PC-9 (cell line): ENCODE measurements around the gene SLIT1. TPM values are rescaled to one million over a fixed set of nuclear protein-coding genes. Genes with fewer than 3 reads are reported as not detected.
A peak's percentile ranks its signal among the peaks of the same experiment; 100 is the strongest.

Source experiments
- Bru-seq: library from RNA; stranded (reverse); fragments of 400-500 nt; gene quantifications from one replicate; lab custom pipeline; 2021; lab: Mats Ljungman, UMichigan
- BruChase-seq, 2 experiments: library from RNA; stranded (reverse); fragments of 400-500 nt; gene quantifications; one replicate each; lab custom pipeline; 2021; lab: Mats Ljungman, UMichigan
- BruUV-seq: library from RNA; stranded (reverse); fragments of 400-500 nt; replicated peaks from 2 replicates; lab custom pipeline; 2021; lab: Mats Ljungman, UMichigan
- CTCF ChIA-PET: fragments of 300-600 bp; sonication (Branson Sonifier 250); formaldehyde crosslinking; loops from one replicate; lab custom pipeline; 2022; ENCODE audit warnings: antibody characterized with exemption; lab: Charles Lee
- POLR2A ChIA-PET: fragments of 300-600 bp; sonication (Branson Sonifier 250); formaldehyde crosslinking; loops from one replicate; lab custom pipeline; 2022; ENCODE audit warnings: antibody characterized with exemption; ENCODE audit not compliant: unreplicated experiment; lab: Charles Lee
- DNase-seq, 2 experiments: peaks; one replicate each; pipeline versions ENCODE4 v3.0.0 to v3.0.0-alpha.2; 2015 to 2022; ENCODE audit warnings: mixed read lengths in 1 of 2
- H2AFZ ChIP-seq: fragments of 200-600 bp; sonication (generic); 2 replicates; pipeline ENCODE4 v1.8.1; 2017; ENCODE audit warnings: antibody characterized with exemption
- H3F3A ChIP-seq: fragments of 200-600 bp; sonication (generic); 2 replicates; pipeline ENCODE4 v1.8.1; 2017; ENCODE audit warnings: antibody characterized with exemption, mild to moderate bottlenecking, low read depth; ENCODE audit not compliant: insufficient read depth
- H3K27ac ChIP-seq: fragments of 200-600 bp; sonication (generic); 2 replicates; pipeline ENCODE4 v1.6.1; 2016; ENCODE audit warnings: mixed run types
- H3K27me3 ChIP-seq: fragments of 200-600 bp; sonication (generic); 2 replicates; pipeline ENCODE4 v1.6.1; 2016; ENCODE audit warnings: low read depth, mixed run types; ENCODE audit not compliant: insufficient read depth
- H3K36me3 ChIP-seq: fragments of 200-600 bp; sonication (generic); 2 replicates; pipeline ENCODE4 v1.6.1; 2016; ENCODE audit warnings: low read depth, mixed run types
- H3K4me1 ChIP-seq: fragments of 200-600 bp; sonication (generic); replicated peaks from 2 replicates; pipeline ENCODE4 v1.6.1; 2016; ENCODE audit warnings: mixed run types; ENCODE audit not compliant: insufficient read depth
- H3K4me2 ChIP-seq: fragments of 200-600 bp; sonication (generic); 2 replicates; pipeline ENCODE4 v1.6.1; 2017; ENCODE audit warnings: mixed run types
- H3K4me3 ChIP-seq: fragments of 200-600 bp; sonication (generic); 2 replicates; pipeline ENCODE4 v1.6.1; 2016; ENCODE audit warnings: mixed run types
- H3K79me2 ChIP-seq: fragments of 200-600 bp; sonication (generic); 2 replicates; pipeline ENCODE4 v1.6.1; 2017; ENCODE audit warnings: low read depth, mixed run types
- H3K9me2 ChIP-seq: fragments of 200-600 bp; sonication (generic); 2 replicates; pipeline ENCODE4 v1.8.1; 2017; ENCODE audit warnings: mild to moderate bottlenecking; ENCODE audit not compliant: insufficient read depth
- H3K9me3 ChIP-seq: fragments of 200-600 bp; sonication (generic); 2 replicates; pipeline ENCODE4 v1.8.1; 2016; ENCODE audit warnings: low read depth; ENCODE audit not compliant: insufficient read depth
- H4K20me1 ChIP-seq: fragments of 200-600 bp; sonication (generic); 2 replicates; pipeline ENCODE4 v1.8.1; 2017; ENCODE audit not compliant: insufficient read depth
- EZH2 ChIP-seq: fragments of 200-600 bp; sonication (generic); IDR thresholded peaks from 2 replicates; pipeline ENCODE4 v1.8.0; 2017; ENCODE audit warnings: antibody characterized with exemption, low read depth
- intact Hi-C: fragments of 100-400 bp; cut with micrococcal nuclease; formaldehyde crosslinking; loops from one replicate; pipeline ENCODE4 v1.10.0; 2022; ENCODE audit not compliant: unreplicated experiment
- long read RNA-seq: library from polyadenylated mRNA; stranded (forward); transcript quantifications from one replicate; pipeline ENCODE4 v2.0.0, GENCODE V29; 2022
- total RNA-seq: library from RNA; stranded (reverse); gene quantifications from 2 replicates; pipeline ENCODE4 v1.2.3, GENCODE V29; 2021
- TF ChIP-seq, protein P1 (sequence below): fragments of 200-600 bp; sonication (generic); conservative IDR thresholded peaks from 2 replicates; pipeline ENCODE4 v1.6.1; 2017; ENCODE audit warnings: mixed run types, antibody characterized with exemption, mild to moderate bottlenecking, moderate library complexity

Gene SLIT1
- total RNA-seq (not detected in 2 replicates), Bru-seq, nascent RNA (percentile 4 among the genes with signal in this experiment), BruChase-seq, experiment 1, labeled RNA remaining after a 2-hour chase (percentile 12 among the genes with signal in this experiment), BruChase-seq, experiment 2, labeled RNA remaining after a 6-hour chase (percentile 4 among the genes with signal in this experiment)
- long read RNA-seq = 0 reads

GRCh38 chr10:97185326-97186058, at the start of gene SLIT1:
SLIT1 (minus strand) TSS chr10:97185959; CDS start chr10:97185674, 285 bp downstream.
- Histone ChIP-seq H3K4me3 (no peak within 1 kb of the TSS), H3K27ac (no peak within 1 kb of the TSS), H3K4me1 (no peaks in the 10 kb centered on the region), H3F3A (no peaks in the 10 kb centered on the region), H3K27me3 (peaks cover 33% of the 10 kb centered on the region), H3K9me3 (no peaks in the 10 kb centered on the region), H3K79me2 (no peaks in the 10 kb centered on the region), H4K20me1 (no peaks in the 10 kb centered on the region), H2AFZ (no peak within 1 kb of the TSS), H3K4me2 (no peak within 1 kb of the TSS), H3K9me2 (no peaks in the 10 kb centered on the region), H3K36me3 (no peaks in the 10 kb centered on the region)
- DNase-seq = no peak
- intact Hi-C loops = no loop called here
- CTCF ChIA-PET = no interaction called here
- BruUV-seq = no TSS peak
- POLR2A ChIA-PET = no interaction called here
- TF ChIP-seq, protein P1, sequence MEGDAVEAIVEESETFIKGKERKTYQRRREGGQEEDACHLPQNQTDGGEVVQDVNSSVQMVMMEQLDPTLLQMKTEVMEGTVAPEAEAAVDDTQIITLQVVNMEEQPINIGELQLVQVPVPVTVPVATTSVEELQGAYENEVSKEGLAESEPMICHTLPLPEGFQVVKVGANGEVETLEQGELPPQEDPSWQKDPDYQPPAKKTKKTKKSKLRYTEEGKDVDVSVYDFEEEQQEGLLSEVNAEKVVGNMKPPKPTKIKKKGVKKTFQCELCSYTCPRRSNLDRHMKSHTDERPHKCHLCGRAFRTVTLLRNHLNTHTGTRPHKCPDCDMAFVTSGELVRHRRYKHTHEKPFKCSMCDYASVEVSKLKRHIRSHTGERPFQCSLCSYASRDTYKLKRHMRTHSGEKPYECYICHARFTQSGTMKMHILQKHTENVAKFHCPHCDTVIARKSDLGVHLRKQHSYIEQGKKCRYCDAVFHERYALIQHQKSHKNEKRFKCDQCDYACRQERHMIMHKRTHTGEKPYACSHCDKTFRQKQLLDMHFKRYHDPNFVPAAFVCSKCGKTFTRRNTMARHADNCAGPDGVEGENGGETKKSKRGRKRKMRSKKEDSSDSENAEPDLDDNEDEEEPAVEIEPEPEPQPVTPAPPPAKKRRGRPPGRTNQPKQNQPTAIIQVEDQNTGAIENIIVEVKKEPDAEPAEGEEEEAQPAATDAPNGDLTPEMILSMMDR = no peak
- no peak for TF ChIP-seq EZH2

DNA sequence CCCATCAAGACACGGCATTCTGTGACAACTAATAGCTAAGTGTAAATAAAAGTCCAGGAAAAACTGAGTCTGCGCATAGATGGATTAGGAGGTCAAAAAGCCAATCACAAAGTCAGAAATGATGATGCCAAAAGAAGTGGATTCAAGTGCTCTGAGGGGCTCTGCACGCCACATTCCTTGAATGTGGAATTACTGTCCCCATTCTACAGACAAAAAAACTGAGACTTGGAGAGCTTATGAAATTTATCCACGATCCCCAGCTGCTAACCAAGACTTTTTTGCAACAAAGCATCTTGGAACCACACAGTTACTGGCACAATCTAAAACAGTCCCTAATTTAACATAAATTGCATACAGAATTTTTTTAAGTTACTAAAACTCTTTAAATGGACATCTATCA, 49.6 kb upstream of the SLIT1 start:
- Histone ChIP-seq H3K27ac (no peak overlapping the region), H3F3A (no peaks in the 10 kb centered on the region), H3K9me3 (no peaks in the 10 kb centered on the region), H3K4me1 (no peaks in the 10 kb centered on the region), H3K27me3 (no peaks in the 10 kb centered on the region), H4K20me1 (no peaks in the 10 kb centered on the region), H3K36me3 (no peaks in the 10 kb centered on the region), H3K4me3 (no peak overlapping the region), H3K79me2 (no peaks in the 10 kb centered on the region), H3K9me2 (no peaks in the 10 kb centered on the region), H2AFZ (no peak overlapping the region), H3K4me2 (no peak overlapping the region)
- intact Hi-C loops = no loop called here
- TF ChIP-seq, protein P1 = no peak
- TF ChIP-seq EZH2 = no peak
- ChIA-PET POLR2A (no interaction called here), CTCF (no interaction called here)
- no peak for DNase-seq
- BruUV-seq = no TSS peak

GRCh38 chr10:97234400-97234799, 48.6 kb upstream of the SLIT1 start:
- Histone ChIP-seq H3K27ac (no peak overlapping the region), H3K9me2 (no peaks in the 10 kb centered on the region), H3K4me3 (no peak overlapping the region), H4K20me1 (no peaks in the 10 kb centered on the region), H3F3A (no peaks in the 10 kb centered on the region), H3K36me3 (no peaks in the 10 kb centered on the region), H2AFZ (no peak overlapping the region), H3K79me2 (no peaks in the 10 kb centered on the region), H3K9me3 (no peaks in the 10 kb centered on the region), H3K27me3 (no peaks in the 10 kb centered on the region), H3K4me2 (no peak overlapping the region), H3K4me1 (no peaks in the 10 kb centered on the region)
- intact Hi-C loops = no loop called here
- DNase-seq = no peak
- BruUV-seq = no TSS peak
- CTCF ChIA-PET = no interaction called here
- TF ChIP-seq, protein P1 = peak; percentile 66
- no peak for TF ChIP-seq EZH2
- POLR2A ChIA-PET = no interaction called here
